Tibial artery (tissue), 4 donors: ENCODE measurements around the gene LRRC1.

Experiments used
- DNase-seq, 2 donors: peaks; one replicate each; pipeline ENCODE4 v3.0.0-alpha.2; 2019
- H3K27ac ChIP-seq, 2 donors: fragments of 200-600 bp; sonication (generic) in 1 of 2; 1 replicate in 1 of 2; 2 replicates in 1 of 2; pipeline ENCODE4 v1.5.1; 2018 to 2019; ENCODE audit warnings: mild to moderate bottlenecking in 1 of 2
- H3K27me3 ChIP-seq, 2 donors: fragments of 200-600 bp; sonication (generic) in 1 of 2; one replicate each; pipeline versions ENCODE4 v1.5.1 to v1.6.0; 2016 to 2019
- H3K36me3 ChIP-seq, 3 donors: fragments of 200-600 bp; sonication (generic) in 2 of 3; one replicate each; pipeline ENCODE4 v1.5.1; 2016 to 2019; ENCODE audit warnings: mild to moderate bottlenecking in 2 of 3
- H3K4me1 ChIP-seq, 4 donors: fragments of 200-600 bp; sonication (generic) in 2 of 4; 1 replicate in 3 of 4; 2 replicates in 1 of 4; pipeline ENCODE4 v1.5.1; 2016 to 2019
- H3K4me3 ChIP-seq, 2 donors: fragments of 200-600 bp; sonication (generic) in 1 of 2; 1 replicate in 1 of 2; 2 replicates in 1 of 2; pipeline ENCODE4 v1.5.1; 2018 to 2019; ENCODE audit warnings: mild to moderate bottlenecking in 2 of 2
- H3K9me3 ChIP-seq, 3 donors: fragments of 200-600 bp; sonication (generic) in 1 of 3; one replicate each; pipeline ENCODE4 v1.5.1; 2016 to 2019
- CTCF ChIP-seq, 2 experiments: fragments of 200-600 bp in 1 of 2; fragments of 450-650 bp in 1 of 2; IDR thresholded peaks; one replicate each; pipeline ENCODE4 v1.5.1; 2017 to 2019; ENCODE audit warnings: antibody characterized with exemption in 2 of 2, mild to moderate bottlenecking in 1 of 2, moderate library complexity in 1 of 2
- intact Hi-C: fragments of 100-400 bp; cut with DNase I; formaldehyde crosslinking; loops from one replicate; pipeline ENCODE4 v1.15.0; 2023; ENCODE audit warnings: low total_unique reads

Gene LRRC1

GRCh38 chr6:53959717-53960116 lies 164.9 kb downstream of the LRRC1 start:
- Histone ChIP-seq H3K4me3 (no peak overlapping the region), H3K4me1 (no peaks in the 10 kb centered on the region), H3K9me3 (no peaks in the 10 kb centered on the region), H3K36me3 (no peaks in the 10 kb centered on the region), H3K27me3 (no peaks in the 10 kb centered on the region), H3K27ac (no peak overlapping the region)
- intact Hi-C loops, result no loop called here
- DNase-seq, result no peak
- no peak for TF ChIP-seq CTCF (IDR thresholded peaks at IDR 0.05)

DNA sequence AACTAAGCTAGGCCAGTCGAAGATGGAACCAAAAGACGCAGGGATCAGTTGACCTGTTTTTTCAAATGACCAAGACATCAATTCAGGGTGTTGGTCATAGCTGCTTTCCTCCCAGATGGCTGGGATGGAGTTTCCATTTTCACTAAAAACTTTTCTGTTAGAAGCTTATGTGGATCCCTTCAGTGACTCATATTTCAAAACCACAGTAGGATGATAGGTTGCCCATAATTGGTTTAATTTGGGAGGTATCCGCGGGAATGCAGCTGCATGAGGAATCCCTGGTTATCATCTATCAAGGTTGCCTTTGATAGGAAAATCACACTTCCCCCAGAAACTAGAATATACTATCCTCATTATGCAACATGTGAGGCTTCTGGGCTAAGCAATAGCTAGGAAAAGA lies 165.5 kb downstream of the LRRC1 start:
- Histone ChIP-seq H3K9me3 (no peaks in the 10 kb centered on the region), H3K27me3 (no peaks in the 10 kb centered on the region), H3K27ac (no peak overlapping the region), H3K4me1 (no peaks in the 10 kb centered on the region), H3K36me3 (no peaks in the 10 kb centered on the region), H3K4me3 (no peak overlapping the region)
- no peak for TF ChIP-seq CTCF (IDR thresholded peaks at IDR 0.05)
- DNase-seq, result no peak
- intact Hi-C loops, result no loop called here

- intact Hi-C loops, result no loop called here
- Histone ChIP-seq H3K4me1 (no peaks in the 10 kb centered on the region), H3K9me3 (no peaks in the 10 kb centered on the region), H3K36me3 (no peaks in the 10 kb centered on the region), H3K27me3 (no peaks in the 10 kb centered on the region), H3K27ac (no peak overlapping the region), H3K4me3 (no peak overlapping the region)
- no peak for DNase-seq
- TF ChIP-seq CTCF (IDR thresholded peaks at IDR 0.05), result no peak
These were observed 167.0 kb downstream of the LRRC1 start for GRCh38 chr6:53961679-53962370.

- no peak for DNase-seq
- H3K4me3 ChIP-seq, result no peak overlapping the region
- intact Hi-C loops, result no loop called here
- no peaks in the 10 kb centered on the region for H3K36me3 ChIP-seq
- no peak overlapping the region for H3K27ac ChIP-seq
- H3K27me3 ChIP-seq, result no peaks in the 10 kb centered on the region
- no peaks in the 10 kb centered on the region for H3K9me3 ChIP-seq
- H3K4me1 ChIP-seq, result no peaks in the 10 kb centered on the region
- no peak for TF ChIP-seq CTCF (IDR thresholded peaks at IDR 0.05)
These were observed 167.8 kb downstream of the LRRC1 start for GRCh38 chr6:53962646-53963045.

DNA sequence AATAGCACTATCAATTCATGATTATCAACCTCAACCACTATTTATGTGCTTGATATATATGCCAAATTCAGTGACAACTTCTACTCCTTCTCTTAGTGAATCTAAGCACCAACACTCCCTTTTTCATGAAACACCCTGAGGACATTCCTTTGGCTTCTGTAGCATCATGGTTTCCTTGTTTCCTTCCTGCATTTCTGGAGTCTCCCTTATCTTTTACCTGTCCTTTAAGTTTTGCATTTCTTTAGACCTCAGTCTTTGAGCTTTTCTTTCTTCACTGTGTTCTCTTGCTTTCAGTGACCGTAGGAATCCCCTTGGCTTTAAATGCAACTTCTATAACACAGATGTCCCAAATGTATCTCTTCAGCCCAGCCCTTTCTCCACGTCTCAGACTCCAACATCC lies 172.6 kb downstream of the LRRC1 start:
- no peak overlapping the region for H3K27ac ChIP-seq
- DNase-seq, result no peak
- no peaks in the 10 kb centered on the region for H3K27me3 ChIP-seq
- intact Hi-C loops, result no loop called here
- TF ChIP-seq CTCF (IDR thresholded peaks at IDR 0.05), result no peak
- no peaks in the 10 kb centered on the region for H3K4me1 ChIP-seq
- no peaks in the 10 kb centered on the region for H3K36me3 ChIP-seq
- no peak overlapping the region for H3K4me3 ChIP-seq
- H3K9me3 ChIP-seq, result no peaks in the 10 kb centered on the region
